GM18517 (cell line): ENCODE data around the gene FGD1.

ENCODE experiments used
- ATAC-seq: cut with Tn5 transposase; IDR thresholded peaks from one replicate; pipeline ENCODE4 v1.9.1; 2021; ENCODE audit warnings: mild to moderate bottlenecking, moderate library complexity; ENCODE audit not compliant: unreplicated experiment

FGD1 gene

GRCh38 chrX:54407266-54407665 is 88.8 kb downstream of the FGD1 start:
- no peak for ATAC-seq

GRCh38 chrX:54397113-54397512 is 98.9 kb downstream of the FGD1 start:
- ATAC-seq = no peak
